Hematopoietic multipotent progenitor cell (in vitro differentiated cells): Measurements from ENCODE around the gene OS9. TPM values are rescaled to one million over a fixed set of nuclear protein-coding genes. Genes with fewer than 3 reads are reported as not detected.
A peak's percentile ranks its signal among the peaks of the same experiment; 100 is the strongest.
"Not testable (repeated sequence)": the region's sequence is repeated elsewhere in the genome, so short reads cannot be mapped to it uniquely, and the experiment has no call there.

ENCODE experiments used
- DNase-seq, 3 donors: peaks; one replicate each; pipeline ENCODE4 v3.0.0-alpha.2; 2011 to 2015; ENCODE audit warnings: low read depth in 2 of 3, low spot score in 2 of 3
- total RNA-seq: library from RNA; depleted of rRNA; stranded (reverse); fragments of >200 nt; gene quantifications from one replicate; pipeline ENCODE4 v1.2.3, GENCODE V29; 2012

The OS9 gene
- total RNA-seq, 1 donor, result 268 TPM

DNA sequence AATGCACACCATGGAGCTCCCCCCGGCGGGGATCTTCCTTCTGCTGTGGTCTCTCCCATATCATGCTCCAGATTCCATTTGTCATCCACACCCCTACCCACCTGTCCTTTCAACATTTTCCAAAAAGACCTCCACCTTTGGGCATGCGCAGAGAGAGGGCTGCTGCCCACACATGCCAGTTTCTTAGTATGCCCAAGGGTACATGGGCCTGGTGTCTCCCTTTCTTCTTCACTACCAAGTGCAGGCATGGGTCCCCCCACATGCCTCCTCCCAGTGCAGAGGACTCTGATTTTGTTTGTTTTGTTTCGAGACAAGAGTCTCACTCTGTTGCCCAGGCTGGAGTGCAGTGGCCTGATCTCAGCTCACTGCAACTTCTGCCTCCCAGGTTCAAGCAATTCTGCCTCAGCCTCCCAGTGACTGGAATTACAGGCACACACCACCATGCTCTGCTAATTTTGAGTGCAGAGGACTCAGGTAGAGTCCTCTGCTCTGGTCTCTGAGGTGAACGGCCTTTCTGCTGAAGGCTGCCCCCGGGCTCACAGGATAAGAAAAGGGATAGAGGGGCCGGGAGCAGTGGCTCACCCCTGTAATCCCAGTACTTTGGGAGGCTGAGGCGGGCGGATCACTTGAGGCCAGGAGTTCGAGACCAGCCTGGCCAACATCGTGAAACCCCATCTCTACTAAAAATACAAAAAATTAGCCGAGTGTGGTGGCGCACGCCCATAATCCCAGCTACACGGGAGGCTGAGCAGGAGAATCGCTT, 28.1 kb downstream of the OS9 start:
- not testable (repeated sequence) for DNase-seq

GRCh38 chr12:57722716-57723629, 29.0 kb downstream of the OS9 start:
- DNase-seq, result no peak

GRCh38 chr12:57723630-57723962, 29.7 kb downstream of the OS9 start:
- no peak for DNase-seq

GRCh38 chr12:57724003-57724935, 30.3 kb downstream of the OS9 start:
- DNase-seq, result no peak

DNA sequence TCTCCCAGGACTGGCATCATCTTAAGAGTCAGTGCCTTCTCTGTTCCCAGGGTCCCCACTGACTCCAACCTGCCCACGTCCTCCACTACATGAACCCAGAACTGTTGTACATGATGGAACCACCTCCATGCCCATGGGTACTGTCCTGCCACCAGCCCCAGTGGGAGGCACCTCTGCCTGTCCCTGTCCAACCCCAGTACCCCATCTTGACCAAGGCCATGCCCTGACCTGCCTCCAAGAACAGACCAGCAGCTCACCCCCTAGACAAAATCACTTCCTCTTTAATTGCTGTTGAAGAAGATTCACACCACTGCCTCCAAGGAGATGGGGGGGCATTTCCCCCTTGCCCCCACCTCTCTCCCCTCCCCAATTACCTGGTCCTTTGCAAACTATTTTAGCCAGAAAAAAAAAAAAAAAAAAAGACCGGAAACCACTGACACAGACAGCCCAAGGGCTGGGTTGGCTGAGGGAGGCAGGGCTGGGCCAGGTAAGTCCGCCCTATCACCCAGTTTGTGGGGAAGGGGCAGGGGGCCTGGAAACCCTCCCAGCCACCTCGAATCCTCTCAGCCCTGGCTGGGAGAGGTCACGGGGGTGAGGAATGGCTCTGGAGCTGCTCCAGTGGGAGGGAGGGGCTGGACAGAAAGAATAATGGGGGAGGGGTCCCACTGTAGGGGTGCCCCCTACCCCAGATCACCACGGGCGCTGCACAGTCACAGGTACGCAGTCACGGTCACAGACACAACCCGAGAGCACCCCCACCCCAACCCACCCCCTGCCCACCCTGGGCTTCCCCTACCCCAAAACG, 31.2 kb downstream of the OS9 start:
- DNase-seq, result no peak

DNA sequence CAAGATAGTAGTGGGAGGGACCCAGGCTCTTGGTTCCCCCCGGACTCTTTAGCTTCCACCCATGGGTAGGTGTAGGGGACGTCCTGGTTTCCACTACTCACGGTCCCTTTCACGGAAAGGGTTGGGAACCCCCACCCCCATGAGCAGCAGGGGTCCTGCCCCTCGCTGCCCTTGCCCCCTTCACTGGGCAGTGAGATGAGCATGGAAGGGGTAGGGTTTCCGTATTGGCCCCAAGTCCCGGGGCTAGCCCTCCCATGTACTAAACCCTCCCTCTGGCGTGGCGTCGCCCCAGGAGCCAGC, 31.9 kb downstream of the OS9 start:
- no peak for DNase-seq

DNA sequence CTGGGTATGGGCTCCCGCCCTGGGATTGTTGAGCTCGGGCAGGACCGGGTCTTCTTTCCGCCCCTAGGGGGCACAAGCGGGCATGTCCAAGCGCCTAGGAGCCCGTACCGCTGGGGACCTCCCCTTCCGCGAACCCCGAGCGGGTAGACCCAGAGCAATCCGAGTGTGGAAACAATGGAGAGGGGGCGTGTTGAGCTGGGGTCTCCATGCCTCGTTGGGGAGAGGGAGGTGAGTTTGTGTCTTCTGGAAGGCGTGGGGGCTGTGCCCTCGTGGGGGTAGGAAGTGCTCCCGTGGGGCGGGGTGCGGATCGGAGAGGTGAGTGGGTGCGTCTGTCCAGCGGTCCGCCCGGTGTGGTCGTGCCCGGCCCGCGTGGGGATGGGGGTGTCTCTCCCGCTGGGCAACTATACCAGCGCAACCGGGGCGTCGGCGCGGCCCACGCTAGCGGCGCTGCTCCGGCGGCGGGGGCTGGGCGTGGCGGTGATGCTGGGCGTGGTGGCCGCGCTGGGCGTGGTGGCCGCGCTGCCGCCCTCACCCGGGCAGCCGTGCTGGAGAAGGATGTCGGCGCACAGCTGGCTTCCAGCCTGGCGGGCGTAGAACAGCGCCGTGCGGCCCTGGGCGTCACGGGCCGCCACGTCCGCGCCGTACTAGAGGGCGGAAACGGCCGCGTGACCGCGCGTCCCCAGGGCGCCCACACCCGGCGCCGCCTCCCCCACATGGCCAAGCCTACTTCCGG, 32.4 kb downstream of the OS9 start:
- peak in 2 of 3 donors; percentile 30 to 52 for DNase-seq

DNA sequence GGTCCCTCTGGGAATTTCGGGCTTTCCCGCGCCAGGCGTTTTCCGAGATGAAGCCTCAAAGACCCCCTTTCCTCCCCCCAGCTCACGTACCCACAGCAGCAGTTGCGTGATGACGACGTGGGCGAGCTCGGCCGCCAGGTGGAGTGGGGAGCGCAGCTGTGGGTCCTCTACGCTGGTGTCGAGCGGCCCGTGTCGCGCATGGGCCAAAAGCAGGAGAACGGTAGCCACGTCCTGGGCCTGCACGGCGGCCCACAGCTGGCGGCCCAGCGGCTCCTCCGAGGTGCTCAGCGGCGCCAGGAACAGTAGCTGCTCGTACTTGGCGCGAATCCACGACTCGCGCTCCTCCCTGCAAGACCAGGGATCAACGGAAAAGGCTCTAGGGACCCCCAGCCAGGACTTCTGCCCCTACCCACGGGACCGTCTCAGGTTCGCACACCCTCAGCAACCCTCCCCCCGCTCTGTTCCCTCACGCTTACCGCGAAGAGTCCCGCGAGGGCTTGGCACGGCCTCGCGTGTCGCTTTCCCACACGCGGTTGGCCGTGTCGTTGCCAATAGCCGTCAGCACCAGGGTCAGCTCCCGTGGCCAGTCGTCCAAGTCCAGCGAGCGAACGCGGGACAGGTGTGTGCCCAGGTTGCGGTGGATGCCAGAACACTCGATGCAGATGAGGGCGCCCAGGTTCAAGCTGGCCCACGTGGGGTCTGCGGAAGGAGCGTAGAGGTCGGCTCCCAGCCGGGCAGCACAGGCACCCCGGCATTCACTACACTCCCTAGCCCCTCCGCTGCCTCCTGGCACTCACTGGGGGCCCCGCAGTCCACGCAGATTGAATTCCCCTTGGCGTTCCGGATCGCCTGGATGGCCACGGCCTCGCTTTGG, 33.2 kb downstream of the OS9 start:
- DNase-seq, result no peak

DNA sequence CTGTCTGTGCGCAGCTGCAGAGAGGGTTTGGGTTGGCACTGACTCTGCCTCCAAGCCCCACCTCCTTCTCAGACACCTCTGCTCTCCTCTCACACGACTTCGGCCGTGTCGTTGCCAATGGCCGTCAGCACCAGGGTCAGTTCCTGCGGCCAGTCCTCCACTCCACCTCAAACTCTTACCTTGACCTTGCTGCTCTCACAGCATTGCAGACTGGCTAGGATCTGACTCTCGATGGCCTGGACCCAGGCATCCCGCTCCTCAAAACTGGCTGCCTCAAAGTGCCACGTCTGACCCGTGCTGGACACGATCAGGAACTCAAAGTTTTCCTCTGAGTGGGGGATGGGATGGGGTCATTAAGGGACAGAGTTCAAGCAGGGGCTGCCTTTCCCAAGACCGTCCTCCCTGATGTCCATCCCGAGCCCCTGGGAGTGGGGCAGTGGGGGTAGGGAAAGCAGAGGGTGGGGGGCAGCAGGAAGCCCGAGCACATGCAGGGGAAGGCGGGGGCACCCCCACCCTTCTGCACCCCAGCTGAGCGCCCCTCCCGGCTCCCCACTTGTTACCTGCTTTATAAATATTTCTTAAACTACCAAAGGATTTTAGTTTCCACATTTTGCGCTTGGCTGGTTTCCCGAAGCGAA, 33.9 kb downstream of the OS9 start:
- DNase-seq, result no peak

DNA sequence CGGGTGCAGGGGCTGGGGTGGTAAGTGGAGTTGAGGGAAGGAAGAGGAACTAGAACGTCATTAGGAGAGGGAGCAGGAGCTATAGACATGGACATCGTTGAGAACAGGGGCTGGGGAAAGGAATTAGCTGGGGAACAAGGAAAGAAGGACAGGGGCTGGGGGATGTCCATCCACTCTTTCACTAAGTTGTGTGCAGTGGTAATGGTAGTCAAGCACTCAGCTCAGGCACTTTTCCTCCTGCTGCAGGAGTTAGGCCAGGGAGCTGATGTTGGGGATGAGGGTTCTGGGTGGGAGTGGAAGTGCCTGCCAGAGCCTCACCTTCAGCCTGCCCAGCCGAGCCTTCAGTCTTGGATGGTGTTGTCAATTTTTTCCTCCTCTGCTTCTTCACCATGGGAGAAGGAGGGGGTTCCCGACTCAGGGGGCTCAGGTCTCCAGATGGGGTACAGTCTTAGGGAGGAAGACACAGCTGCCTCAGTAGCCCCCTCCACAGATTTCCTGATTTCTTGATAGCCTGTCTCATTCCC, 35.5 kb downstream of the OS9 start:
- no peak for DNase-seq

DNA sequence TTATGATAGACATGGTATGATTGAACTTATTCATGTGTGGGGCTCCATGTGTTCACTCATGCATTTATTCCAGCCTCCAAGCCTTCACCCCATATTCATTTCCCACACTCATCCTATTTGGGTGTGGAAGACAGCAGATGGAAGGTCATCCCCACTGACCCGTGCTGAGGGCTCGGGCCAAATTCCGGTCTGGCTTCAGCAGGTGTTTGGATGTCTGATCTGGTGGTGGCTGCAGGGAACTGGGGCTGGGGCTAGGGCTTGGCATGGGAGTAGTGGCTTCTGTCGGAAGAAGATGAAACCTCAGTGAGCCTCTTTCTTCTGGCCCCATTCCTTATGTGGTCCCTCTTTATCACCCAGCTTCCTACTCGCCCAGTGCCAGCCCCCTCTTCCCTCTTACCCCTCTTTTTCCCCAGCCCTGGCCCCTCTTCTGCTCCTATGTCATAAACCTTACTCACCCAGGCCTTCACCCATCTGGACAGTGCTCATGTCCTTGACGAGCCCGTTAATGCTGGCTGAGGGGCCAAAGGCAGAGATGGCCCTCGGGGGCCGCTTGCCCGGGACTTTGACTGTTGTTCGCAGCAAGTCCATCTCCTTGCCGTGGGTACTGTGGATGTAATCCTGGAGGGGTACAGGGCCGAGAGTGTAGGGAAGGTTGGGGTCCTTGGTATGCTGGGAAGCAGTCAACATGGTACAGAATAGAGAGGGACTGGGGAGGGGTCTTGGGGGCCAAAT, 36.6 kb downstream of the OS9 start:
- DNase-seq, result no peak

- no peak for DNase-seq
Observed at GRCh38 chr12:57731411-57732080, 37.6 kb downstream of the OS9 start.

GRCh38 chr12:57732270-57732669, 38.3 kb downstream of the OS9 start:
- DNase-seq, result no peak

- no peak for DNase-seq
Observed at GRCh38 chr12:57732726-57733593, 39.0 kb downstream of the OS9 start.

DNA sequence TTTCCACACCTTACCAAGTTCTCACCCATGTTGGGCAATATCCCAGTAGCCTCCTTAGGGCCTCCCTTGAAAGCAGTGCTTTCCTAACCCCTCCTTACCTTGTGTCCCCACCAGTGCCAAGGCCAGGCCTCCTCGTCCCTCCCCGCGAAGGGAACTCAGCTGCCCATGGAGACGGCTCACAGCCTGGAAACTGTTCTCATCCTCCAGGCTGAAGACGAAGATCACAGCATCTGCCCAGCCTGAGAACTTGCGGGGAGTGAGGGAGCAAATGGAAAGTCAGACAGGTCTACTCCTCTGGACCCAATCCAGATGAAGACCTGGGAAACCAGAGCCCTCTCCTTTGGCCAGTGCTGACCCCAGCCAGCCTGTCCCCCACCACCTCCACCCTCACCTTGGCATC, 40.0 kb downstream of the OS9 start:
- DNase-seq, result no peak

GRCh38 chr12:57734591-57734990, 40.7 kb downstream of the OS9 start:
- DNase-seq, result no peak
